Activated CD4-positive, alpha-beta T cell treated with anti-CD3 and anti-CD28 coated beads for 4 hours (primary cell): ENCODE results near the gene WWOX.

Experiments used
- DNase-seq, 2 donors: peaks; one replicate each; pipeline ENCODE4 v3.0.0-alpha.2; 2020

WWOX gene

GRCh38 chr16:78309763-78310162 lies 210.3 kb downstream of the WWOX start:
- no peak for DNase-seq

GRCh38 chr16:78310196-78310595 lies 210.7 kb downstream of the WWOX start:
- no peak for DNase-seq

DNA sequence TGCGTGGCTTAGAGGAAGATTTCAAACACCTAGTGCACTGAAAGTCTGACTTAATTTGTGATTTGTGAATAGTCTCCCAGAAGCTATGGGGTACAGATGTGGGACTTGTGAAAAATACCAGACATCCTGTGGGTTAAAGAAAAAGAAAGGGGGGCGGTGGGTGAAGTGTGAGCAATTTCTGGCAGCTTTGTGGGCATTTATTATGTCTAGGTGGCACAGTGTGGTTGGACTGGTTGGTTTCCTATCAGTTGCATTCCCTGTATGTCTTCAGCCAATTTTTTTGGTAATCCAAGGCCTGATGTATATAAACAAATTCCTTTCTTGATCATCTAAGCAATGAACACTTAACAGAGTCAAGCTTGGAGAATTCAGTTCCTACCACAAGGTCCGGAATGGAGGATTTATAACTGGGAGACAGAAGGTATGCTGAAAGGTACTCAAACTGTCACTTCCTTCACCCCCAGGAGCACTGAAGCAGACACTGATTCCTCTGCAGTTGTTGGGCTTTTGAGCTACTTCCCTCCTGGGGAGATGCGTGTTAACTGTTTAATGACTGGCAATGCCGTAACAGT lies 211.6 kb downstream of the WWOX start:
- no peak for DNase-seq

DNA sequence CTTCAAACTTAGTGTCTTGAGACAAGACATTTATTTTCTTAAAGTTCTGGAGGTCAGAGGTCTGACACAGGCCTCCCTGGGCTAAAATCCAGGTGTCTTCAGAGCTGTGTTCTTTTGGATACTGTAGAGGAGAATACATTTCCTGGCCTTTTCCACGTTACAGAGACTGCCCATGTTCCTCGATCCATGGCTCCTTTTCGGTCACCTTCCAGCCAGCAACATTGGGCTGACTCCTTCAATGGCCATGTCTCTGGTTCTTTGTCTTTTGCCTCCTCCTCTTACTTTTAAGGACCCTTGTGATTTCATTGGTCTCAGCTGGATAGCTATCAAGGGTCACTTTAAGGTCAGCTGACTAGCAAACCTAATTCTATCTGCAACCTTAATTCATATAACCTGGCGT lies 212.4 kb downstream of the WWOX start:
- DNase-seq: no peak

DNA sequence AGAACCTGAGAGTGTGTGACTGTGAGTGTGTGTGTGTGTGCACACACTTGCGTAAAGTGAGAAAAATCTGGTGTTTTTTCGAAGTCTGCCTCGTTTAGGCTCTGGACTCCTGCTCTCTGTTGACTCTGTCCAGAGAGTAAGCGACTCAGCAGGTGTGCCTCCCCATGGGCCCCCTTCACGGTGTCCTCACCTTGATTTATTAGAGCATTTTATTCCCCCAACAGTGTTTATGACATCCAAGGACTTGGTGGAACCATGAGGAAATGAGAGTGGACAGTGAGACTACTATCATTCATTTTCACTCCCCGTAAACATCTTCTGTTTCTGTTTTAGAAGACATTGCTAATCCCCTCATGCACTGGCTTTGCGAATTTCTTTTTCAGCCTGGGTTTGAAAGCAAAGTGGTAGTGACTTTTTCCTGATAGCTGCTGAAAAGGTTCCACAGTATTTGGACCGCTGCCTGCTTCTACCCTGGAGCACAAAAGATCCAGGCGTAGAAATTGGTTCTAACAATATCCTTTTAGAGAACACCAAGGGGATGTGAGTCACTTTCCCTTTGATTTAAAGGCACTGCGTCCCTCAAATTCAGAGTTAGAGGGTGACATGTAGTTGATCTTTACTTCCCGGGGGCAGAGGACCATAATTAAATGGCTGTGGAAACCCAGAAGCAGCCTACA lies 218.2 kb downstream of the WWOX start:
- DNase-seq: no peak

GRCh38 chr16:78321620-78322360 lies 222.3 kb downstream of the WWOX start:
- no peak for DNase-seq

DNA sequence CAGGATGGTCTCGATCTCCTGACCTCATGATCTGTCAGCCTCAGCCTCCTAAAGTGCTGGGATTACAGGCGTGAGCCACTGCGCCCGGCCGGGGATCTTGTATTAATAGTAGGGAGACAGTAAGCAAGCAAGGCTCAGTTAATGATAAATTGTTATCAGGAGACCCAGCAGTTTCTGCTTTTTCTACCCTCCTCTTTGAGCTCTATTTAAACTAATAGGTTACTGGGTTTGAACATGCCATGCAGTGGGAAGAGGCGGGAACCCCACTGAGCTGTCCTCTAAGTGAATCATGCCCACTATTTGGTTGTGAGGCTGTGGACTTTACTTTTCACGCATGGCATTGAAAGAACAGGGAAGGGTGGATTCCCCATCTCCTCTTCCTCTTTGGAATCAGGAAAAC lies 223.9 kb downstream of the WWOX start:
- DNase-seq: no peak

- no peak for DNase-seq
These were observed 225.3 kb downstream of the WWOX start for GRCh38 chr16:78324649-78325285.

DNA sequence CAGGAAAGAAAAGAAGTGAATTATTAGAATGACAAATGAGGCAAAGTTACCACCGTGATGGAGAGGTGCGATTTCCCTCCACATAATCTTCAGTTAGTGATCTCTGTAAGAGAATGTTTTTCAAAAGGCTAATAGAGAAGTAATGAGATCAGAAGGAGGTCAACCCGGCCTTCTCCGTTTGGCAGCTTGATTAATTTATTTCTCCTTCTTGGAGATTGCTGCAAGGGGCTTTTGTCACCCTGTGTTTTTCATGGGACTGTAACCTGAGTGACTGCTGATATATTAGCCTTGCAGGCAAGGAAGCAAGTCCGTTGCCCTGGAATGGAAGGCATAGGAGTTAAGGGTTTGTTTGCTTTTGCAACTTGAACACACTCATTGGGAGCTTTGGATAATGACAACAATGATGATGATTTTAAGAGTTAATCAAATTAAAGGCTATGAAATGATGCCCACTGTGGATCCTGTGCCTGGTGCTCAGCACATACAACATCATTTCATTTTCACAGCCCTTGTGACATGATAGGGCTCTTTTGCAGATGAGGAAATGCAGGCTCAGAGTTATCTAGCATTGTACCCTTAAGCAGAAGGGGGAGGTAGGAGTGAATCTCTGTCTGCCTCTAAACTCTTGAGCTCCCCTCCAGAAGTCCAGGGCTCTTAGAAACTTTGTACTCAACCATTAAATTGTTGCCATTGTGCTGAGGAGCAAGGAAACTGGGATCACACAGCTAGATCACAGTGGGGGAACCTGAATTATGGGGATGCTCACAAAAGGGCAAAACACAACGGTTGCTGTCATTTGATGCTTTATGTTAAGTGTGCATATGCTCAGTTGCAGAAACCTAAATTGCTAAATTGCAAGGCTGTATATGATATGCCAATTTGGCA lies 226.3 kb downstream of the WWOX start:
- no peak for DNase-seq

DNA sequence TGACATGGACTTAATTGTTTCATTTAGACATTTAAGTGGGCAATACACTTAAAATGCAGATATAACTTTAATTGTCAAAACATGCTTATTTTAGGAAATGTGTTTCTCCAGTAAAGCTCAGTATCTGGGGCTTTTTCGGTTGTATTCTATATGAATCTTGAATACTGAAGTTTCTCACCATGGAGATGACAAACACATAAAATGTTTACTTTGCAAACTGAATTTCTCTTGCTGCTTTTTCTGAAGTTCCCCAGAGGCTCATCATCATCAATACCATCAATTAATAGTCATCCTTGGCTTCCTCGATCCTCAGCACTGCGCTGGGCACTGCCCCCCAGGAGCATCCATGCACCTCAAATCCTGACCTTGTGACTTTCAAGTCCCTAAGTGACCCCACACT lies 227.3 kb downstream of the WWOX start:
- no peak for DNase-seq

DNA sequence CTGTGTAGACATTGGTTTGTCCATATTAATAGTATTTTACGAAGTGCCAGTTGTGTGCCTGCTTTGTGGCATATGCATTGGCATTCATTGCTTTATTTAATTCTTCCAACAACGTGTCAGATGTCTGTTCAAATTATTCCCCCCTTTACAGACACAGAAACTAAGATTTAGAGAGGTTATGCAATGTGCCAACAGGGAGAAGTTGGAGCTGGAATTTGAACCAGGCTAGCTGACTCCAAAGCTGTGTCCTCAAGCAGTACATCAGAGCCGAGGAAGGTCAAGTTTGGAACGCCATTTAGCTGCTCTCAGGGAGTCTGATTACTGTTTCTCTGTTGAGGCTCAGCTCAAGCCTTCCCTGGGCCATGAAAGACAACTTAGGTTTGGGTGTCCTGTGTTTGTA lies 232.3 kb downstream of the WWOX start:
- DNase-seq: no peak

- no peak for DNase-seq
These were observed 234.4 kb downstream of the WWOX start for GRCh38 chr16:78333808-78334207.

GRCh38 chr16:78340590-78340989 lies 241.1 kb downstream of the WWOX start:
- no peak for DNase-seq

DNA sequence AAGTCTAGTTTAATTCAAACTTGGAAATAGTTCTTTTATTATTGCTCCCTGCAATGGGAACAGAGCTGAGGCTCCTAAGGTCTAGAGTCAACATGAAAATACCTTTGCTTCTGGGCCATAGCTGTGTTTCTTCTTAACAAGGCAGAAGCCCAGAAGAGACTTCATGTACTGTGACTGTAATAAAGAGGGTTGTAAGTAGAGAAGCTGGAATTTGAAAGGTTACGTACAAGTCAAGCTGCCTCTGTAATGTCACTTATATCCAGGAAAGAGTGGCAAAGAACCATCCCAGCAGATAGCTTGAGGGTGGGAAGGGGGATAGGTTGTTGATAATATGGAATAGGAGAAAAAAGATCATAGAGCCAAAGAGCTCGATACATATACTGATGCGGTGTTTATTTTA lies 248.6 kb downstream of the WWOX start:
- DNase-seq: no peak

DNA sequence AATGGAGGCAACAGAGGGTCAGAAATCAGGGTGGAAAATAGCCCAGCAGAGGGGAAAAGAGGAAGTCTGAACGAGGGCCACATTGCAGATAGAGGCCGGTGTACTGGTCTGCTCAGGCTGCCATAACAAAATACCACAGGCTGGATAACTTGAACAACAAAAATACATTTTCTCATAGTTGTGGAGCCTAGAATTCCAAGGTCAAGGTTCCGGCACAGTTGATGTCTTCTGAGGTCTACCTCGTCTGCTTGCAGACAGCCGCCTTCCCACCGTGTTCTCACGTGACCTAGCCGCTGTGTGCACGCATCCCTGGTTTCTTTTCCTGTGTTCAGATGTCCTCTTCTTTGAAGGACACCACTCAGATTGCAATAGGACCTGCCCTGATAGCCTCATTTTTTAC lies 249.4 kb downstream of the WWOX start:
- no peak for DNase-seq

GRCh38 chr16:78352184-78352583 lies 252.7 kb downstream of the WWOX start:
- DNase-seq: no peak

GRCh38 chr16:78353640-78354275 lies 254.3 kb downstream of the WWOX start:
- DNase-seq: no peak

GRCh38 chr16:78362524-78363135 lies 263.2 kb downstream of the WWOX start:
- no peak for DNase-seq

DNA sequence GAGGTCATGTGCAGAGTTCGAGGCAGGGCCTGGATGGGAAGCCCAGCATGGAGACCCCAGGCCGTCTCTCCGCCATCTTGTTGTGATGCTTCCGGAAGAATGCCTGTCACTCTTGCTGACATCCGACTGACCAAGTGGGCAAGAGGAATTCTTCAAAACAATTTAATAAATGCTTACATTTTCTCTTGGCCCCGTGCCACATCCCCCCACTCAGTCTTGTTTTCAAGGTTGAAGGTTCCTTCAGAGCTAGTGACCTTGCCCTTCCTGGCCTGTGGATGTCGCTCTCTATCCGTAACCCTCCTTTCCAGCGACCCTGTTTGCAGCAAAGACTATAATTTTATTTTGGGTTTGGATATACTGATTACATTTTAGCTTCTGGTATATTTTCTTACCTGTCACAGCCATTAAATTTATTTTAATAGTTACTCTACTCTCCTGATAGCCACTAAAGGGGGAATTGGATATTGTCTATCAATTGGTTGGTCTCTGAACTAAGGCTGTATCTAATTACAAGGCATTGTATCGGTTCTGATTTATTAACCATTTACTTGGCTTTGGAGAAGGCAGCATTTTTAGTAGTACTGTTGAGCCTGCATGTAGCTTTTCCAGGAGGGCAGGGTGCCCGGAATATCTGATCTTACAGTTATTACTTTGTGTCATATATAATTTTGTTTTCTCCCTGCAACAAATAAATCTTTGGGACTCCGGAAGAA lies 264.5 kb downstream of the WWOX start:
- no peak for DNase-seq

- no peak for DNase-seq
These were observed 265.1 kb downstream of the WWOX start for GRCh38 chr16:78364556-78364880.

GRCh38 chr16:78365366-78365765 lies 265.9 kb downstream of the WWOX start:
- no peak for DNase-seq
